Stimulated activated CD8-positive, alpha-beta memory T cell treated with anti-CD3 and anti-CD28 coated beads, Interleukin-12 subunit alpha, Interleukin-12 subunit beta, amount 100 ng/mL, for 4 hours (primary cell): Measurements from ENCODE around the gene CMTM2.
"Not testable (repeated sequence)": the region's sequence is repeated elsewhere in the genome, so short reads cannot be mapped to it uniquely, and the experiment has no call there.

Experiments
- DNase-seq: peaks from one replicate; pipeline ENCODE4 v3.0.0-alpha.2; 2020; ENCODE audit warnings: low read depth

CMTM2 gene

GRCh38 chr16:66581246-66581952 is 2.1 kb downstream of the CMTM2 start:
- DNase-seq = no peak

GRCh38 chr16:66585481-66586239 is 6.4 kb downstream of the CMTM2 start:
- no peak for DNase-seq

- no peak for DNase-seq
These were observed 8.8 kb downstream of the CMTM2 start for GRCh38 chr16:66587881-66588600.

GRCh38 chr16:66588981-66589713 is 9.9 kb downstream of the CMTM2 start:
- DNase-seq = peak; percentile 33

- DNase-seq = no peak
These were observed 11.1 kb downstream of the CMTM2 start for GRCh38 chr16:66590322-66590721.

- no peak for DNase-seq
These were observed 11.8 kb downstream of the CMTM2 start for GRCh38 chr16:66591018-66591417.

- DNase-seq = no peak
These were observed 13.0 kb downstream of the CMTM2 start for GRCh38 chr16:66592241-66592640.

- no peak for DNase-seq
These were observed 13.6 kb downstream of the CMTM2 start for GRCh38 chr16:66592814-66593213.

- DNase-seq = no peak
These were observed 15.5 kb downstream of the CMTM2 start for GRCh38 chr16:66594739-66595138.

- DNase-seq = not testable (repeated sequence)
These were observed 17.3 kb downstream of the CMTM2 start for GRCh38 chr16:66596559-66596958.

- no peak for DNase-seq
These were observed 18.0 kb downstream of the CMTM2 start for GRCh38 chr16:66596986-66597848.

- DNase-seq = no peak
These were observed 18.8 kb downstream of the CMTM2 start for GRCh38 chr16:66598111-66598510.

GRCh38 chr16:66599726-66600125 is 20.5 kb downstream of the CMTM2 start:
- no peak for DNase-seq

GRCh38 chr16:66600477-66600876 is 21.2 kb downstream of the CMTM2 start:
- DNase-seq = no peak

GRCh38 chr16:66601471-66601870 is 22.2 kb downstream of the CMTM2 start:
- DNase-seq = no peak

- DNase-seq = peak; percentile 40
These were observed 24.5 kb downstream of the CMTM2 start for GRCh38 chr16:66603537-66604375.

- peak; percentile 61 for DNase-seq
These were observed 25.3 kb downstream of the CMTM2 start, which contains the start of gene CMTM3 for GRCh38 chr16:66604376-66605176. CMTM3 (plus strand) TSS chr16:66604704; CDS start chr16:66604806, 102 bp downstream.

- DNase-seq = peak; percentile 28
These were observed 26.1 kb downstream of the CMTM2 start for GRCh38 chr16:66605177-66605978.
